ENCODE results near the gene BMP15. TPM values are rescaled to one million over a fixed set of nuclear protein-coding genes. Genes with fewer than 3 reads are reported as not detected.

Gene BMP15
- total RNA-seq, 1 experiment from 2014 or later = not detected

DNA sequence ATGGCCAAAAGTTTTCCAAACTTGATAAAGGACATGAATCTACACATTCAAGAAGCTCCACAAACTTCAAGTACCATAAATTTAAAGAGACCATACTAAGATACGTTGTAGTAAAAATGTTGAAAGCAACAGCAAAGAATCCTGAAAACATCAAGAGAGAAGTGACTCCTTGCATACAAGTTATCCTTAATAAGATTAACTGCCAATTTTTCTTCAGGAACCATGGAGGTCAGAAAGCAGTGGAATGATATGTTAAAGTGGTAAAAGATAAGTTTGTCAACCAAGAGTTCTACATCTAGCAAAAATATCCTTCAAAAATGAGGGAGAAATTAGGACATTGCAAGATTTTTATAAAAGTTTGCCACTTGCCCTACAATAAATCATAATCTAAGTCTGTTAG lies 43.3 kb downstream of the BMP15 start:
- Histone ChIP-seq H3K4me3 (no peak overlapping the region), H3K9me3 (no peaks in the 10 kb centered on the region), H3K27me3 (no peaks in the 10 kb centered on the region), H3K36me3 (no peaks in the 10 kb centered on the region)
- DNase-seq = no peak

DNA sequence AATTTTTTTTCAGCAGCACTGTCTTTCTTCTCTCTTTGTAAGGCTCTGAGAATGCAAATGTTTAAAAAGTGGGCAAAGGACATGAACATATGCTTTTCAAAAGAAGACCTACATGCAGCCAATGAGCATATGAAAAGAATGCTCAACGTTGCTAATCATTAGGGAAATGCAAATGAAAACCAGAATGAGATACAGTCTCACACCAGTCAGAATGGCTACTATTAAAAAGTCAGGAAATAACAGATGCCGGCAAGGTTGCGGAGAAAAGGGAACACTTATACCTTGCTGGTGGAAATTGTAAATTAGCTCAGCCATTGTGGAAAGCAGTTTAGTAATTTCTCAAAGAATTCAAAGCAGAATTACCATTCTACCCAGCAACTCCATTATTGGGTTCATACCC lies 51.6 kb downstream of the BMP15 start:
- no peaks in the 10 kb centered on the region for H3K27me3 ChIP-seq
- DNase-seq = no peak
- no peaks in the 10 kb centered on the region for H3K36me3 ChIP-seq
- H3K9me3 ChIP-seq = no peaks in the 10 kb centered on the region
- H3K4me3 ChIP-seq = no peak overlapping the region

DNA sequence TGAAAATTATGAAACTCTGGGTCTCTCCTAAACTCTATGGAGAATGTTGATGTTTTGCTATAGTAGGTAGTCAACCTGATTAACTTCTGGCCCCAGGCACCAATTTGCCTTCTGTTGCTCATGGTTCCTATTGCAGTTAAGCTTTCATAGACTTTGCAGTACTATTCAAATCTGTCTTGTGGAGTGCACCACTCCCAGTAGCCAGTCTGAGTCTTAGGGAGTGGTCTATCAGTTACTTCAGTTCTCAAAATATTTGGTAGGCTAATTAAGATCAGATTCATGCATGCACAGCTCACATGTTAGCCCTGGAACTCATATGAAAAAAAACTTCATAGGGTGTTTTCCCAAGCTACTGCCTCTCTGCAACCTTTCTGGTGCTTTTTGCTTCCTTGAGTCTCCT lies 53.3 kb downstream of the BMP15 start:
- H3K27me3 ChIP-seq = no peaks in the 10 kb centered on the region
- DNase-seq = no peak
- no peaks in the 10 kb centered on the region for H3K36me3 ChIP-seq
- H3K9me3 ChIP-seq = no peaks in the 10 kb centered on the region
- H3K4me3 ChIP-seq = no peak overlapping the region

Other genes starting within 250 kb of the BMP15 start
- gene SHROOM4, start 96.5 kb upstream of the BMP15 start, total RNA-seq (2014; rRNA removed; shearing (Covaris generic); ENCODE audit: low replicate concordance) = 0.03 and 0.15 TPM in 2 replicates

Data from MG63 (cell line).